Activated CD4-positive, alpha-beta T cell treated with anti-CD3 and anti-CD28 coated beads, Interleukin-2, amount 50 U/mL, for 24 hours (primary cell): ENCODE results near the gene SIRT6.
"Not testable (repeated sequence)": the region's sequence is repeated elsewhere in the genome, so short reads cannot be mapped to it uniquely, and the experiment has no call there.

Source experiments
- DNase-seq, 2 donors: peaks; one replicate each; pipeline ENCODE4 v3.0.0-alpha.2; 2020; ENCODE audit warnings: low read depth in 1 of 2, low spot score in 1 of 2

SIRT6 gene

GRCh38 chr19:4182084-4182810 lies at the start of gene SIRT6, which contains the start of gene ANKRD24:
SIRT6 (minus strand) TSS chr19:4182563; CDS start chr19:4182539, 24 bp downstream.
ANKRD24 (plus strand) TSS chr19:4182689; CDS start chr19:4186426, 3,737 bp downstream.
- DNase-seq = peak; percentile 90 to 94

DNA sequence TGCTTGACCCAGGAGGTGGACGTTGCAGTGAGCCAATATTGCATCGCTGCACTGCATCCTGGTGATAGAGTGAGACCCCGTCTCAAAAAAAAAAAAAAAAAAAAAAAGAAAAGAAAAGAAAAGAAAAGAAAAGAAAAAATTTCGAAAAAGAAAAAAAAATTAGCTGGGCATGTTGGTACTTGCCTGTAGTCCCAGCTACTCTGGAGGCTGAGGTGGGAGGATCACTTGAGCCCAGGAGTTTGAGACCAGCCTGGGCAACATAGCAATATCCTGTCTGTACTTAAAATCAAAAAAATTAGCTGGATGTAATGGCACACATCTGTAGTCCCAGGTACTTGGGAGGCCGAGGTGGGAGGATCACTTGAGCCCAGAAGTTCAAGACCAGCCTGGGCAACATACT lies 49.8 kb upstream of the SIRT6 start:
- not testable (repeated sequence) for DNase-seq

DNA sequence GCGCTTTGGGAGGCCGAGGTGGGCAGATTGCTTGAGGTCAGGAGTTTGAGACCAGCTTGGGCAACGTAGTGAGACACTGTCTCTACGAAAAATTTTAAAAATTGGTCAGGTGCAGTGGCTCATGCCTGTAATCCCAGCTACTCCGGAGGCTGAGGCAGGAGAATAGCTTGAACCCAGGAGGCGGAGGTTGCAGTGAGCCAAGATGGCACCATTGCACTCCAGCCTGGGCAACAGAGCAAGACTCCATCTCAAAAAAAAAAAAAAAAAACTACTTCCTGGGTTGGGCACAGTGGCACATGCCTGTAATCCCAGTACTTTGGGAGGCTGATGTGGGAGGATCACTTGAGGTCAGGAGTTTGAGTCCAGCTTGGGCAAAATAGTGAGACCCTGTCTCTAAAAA lies 49.2 kb upstream of the SIRT6 start:
- not testable (repeated sequence) for DNase-seq

- not testable (repeated sequence) for DNase-seq
These were observed 47.9 kb upstream of the SIRT6 start for GRCh38 chr19:4230237-4230636.

DNA sequence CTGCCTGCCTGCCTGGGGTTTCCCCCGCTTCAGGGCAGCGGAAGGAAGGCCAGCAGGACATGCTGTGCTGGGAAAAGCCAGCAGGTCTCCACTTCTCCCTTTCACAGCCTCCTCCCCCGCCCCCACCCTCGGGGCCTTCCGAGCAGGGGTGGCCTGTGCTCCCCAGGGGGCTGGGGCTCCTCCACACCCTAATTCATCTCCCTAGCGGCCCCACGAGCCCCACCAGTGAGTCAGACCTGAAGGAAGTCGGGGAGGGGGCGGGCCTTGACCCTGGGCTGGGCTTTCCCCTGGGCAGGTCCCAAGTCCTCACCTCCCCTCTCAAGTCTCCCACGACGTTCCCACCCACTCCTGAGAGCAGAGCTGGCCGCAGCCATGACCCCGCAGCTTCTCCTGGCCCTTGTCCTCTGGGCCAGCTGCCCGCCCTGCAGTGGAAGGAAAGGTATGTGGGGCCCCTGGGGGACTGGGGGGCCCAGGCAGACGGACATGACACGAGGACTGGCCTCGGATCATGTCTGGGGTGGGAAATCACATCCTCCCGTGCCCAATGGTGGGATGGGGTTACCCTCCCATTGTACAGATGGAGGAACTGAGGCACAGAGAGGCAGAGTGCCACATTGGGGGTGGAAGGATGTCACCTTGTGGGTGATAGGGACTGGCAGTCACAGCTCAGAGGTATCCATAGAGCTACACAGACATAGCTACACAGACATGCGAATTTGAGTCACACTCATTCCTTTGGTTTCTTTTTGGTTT lies 47.0 kb upstream of the SIRT6 start, which contains the start of gene EBI3:
Gene EBI3, plus strand, starts transcription at position 345 of the 753 bp plus-strand sequence. Its CDS starts 28 bp downstream, at position 373.
- peak in 1 of 2 donors; percentile 18 for DNase-seq

DNA sequence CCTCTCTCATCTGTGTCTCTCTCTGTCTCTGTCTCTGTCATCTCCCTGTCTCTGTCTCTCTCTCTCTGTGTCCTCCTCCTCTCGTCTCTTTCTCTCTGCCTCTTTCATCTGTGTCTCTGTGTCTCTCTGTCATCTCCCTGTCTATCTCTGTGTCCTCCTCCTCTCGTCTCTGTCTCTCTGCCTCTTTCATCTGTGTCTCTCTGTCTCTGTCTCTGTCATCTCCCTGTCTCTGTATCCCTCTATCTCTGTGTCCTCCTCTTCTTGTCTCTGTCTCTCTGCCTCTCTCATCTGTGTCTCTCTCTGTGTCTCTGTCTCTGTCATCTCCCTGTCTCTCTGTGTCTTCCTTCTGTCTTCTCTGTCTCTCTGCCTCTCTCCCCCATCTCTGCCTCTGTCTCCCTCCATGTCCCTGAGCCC lies 46.4 kb upstream of the SIRT6 start:
- DNase-seq = no peak

GRCh38 chr19:4227771-4228170 lies 45.4 kb upstream of the SIRT6 start:
- DNase-seq = no peak

GRCh38 chr19:4225885-4226284 lies 43.5 kb upstream of the SIRT6 start:
- DNase-seq = no peak

DNA sequence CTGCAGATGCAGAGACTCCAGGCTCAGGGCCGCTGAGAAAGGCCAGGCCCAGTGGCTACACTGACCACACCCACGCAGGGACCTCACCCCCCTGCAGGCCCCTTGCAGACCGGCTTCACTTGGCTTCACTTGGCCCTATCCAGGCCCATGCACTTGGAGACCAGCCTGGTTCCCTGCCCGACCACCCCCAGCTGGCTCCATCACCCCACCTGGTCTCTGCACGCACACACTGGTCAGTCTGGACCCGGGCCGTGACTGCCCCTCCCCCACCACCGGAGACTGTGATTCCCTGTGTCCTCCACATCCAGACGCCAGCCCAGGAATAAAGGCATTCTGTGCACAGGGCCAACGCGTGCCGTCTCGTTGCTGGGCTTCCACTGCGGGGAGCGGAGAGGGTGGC lies 42.1 kb upstream of the SIRT6 start:
- no peak for DNase-seq

- DNase-seq = no peak
These were observed 37.8 kb upstream of the SIRT6 start for GRCh38 chr19:4220188-4220587.

DNA sequence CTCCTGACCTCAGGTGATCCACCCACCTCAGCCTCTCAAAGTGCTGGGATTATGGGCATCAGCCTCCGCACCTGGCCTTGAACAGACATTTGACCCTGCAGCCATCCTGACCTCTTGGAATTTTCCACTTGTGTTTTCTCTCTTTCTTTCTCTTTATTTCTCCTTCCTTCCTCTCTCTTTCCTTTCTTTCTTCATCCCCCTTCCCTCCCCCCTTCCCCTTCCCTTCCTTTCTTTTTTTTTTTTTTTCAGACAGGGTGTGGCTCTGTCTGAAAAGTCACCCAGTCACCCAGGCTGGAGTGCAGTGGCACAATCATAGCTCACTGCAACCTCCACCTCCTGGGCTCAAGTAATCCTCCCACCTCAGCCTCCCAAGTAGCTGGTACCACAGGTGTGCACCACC lies 36.2 kb upstream of the SIRT6 start:
- not testable (repeated sequence) for DNase-seq

GRCh38 chr19:4217429-4218264 lies 35.3 kb upstream of the SIRT6 start:
- no peak for DNase-seq

- DNase-seq = no peak
These were observed 34.5 kb upstream of the SIRT6 start for GRCh38 chr19:4216846-4217245.

DNA sequence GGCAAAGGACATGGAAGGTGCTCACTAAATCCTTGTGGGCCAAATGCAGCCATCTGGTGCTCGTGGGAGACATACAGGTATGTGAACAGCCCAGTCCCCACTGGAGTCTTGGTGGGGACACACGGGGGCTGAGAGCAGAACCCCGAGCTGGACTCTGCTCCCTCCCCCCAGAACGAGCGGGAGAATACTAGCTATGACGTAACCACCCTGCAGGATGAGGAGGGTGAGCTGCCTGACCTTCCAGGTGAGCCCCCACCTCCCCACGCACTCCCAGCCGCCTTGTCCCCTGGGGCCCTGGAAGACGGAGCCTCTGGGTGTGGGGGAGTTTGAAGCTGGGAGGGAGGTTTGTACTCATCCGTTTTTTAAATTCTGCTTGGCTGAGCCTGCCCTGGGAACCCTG lies 33.4 kb upstream of the SIRT6 start:
- no peak for DNase-seq

GRCh38 chr19:4213116-4213515 lies 30.8 kb upstream of the SIRT6 start:
- no peak for DNase-seq

GRCh38 chr19:4210166-4210731 lies 27.9 kb upstream of the SIRT6 start:
- DNase-seq = no peak

DNA sequence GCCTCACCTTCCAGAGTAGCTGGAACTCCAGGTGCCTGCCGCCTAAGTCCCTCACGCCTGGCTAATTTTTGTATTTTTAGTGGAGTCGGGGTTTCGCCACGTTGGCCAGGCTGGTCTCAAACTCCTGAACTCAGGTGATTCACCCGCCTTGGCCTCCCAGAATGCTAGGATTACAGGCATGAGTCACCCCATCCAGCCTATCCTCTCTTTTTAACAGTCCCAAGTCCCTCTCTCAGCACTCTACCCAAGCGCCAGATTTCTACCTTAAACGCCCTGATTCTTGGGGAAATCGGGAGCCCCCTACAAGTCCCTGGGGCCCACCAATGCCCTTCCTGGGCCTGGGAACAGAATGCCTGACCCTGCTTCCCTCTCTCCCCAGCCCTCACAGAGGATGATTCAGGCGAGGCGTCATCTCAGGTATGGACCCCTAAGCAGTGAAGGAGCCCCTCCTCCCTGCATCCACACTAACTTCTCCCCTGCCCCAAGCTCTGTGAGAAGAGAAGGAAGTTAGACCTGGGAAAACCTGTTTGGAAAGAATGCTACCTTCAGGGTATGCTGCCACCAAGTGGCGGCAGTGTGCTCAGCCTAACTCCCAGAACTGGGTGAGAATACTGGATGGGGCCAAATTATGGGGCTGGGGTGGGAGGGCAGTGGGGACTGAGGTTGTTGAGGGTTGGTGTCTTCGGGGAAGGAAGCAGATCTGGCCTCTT lies 26.2 kb upstream of the SIRT6 start:
- DNase-seq = no peak

DNA sequence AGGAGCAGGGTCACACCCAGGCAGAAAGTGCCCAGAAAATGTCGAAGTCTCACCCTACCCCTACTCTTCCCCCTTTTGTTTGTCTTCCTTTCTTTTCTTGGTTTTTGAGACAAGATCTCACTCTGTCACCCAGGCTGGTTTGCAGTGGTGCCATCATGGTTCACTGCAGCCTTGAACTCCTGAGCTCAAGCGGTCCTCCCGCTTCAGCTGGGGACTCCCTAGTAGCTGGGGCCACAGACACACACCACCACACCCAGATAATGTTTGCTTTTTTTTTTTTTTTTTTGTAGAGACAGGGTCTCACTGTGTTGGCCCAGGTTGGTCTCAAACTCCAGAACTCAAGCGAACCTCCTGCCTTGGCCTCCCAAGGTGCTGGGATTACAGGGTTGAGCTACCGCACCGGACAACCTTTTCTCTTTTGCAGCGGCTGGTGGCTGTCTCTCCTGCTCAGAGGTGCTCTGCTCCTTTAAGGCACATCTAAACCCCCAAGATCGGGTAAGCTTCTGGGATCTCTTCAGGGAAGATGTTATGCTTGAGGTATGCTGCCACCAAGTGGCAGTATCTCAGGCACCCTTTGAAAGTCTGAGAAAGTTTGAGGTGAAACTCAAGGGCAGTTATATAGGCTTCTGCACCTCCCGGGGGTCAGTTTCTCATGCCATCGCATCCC lies 24.6 kb upstream of the SIRT6 start:
- DNase-seq = no peak

DNA sequence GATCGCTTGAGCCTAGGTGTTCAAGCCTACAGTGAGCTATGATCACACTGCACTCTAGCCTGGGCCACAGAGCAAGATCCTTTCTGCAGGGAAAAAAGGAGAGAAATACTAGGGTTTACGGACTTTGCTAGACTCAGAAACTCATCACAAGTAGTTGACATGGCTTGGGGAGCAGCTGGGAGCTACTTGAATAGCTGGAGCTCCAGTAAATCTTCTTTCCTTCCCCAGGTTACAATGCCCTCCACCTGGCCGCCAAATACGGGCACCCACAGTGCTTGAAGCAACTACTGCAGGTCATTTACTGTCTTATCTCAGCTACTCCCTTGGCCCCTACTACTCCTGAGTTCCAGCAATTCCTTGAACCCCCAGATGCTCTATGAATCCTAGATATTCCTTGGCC lies 19.4 kb upstream of the SIRT6 start:
- no peak for DNase-seq
